ENCODE results near the gene OSTN. TPM values are rescaled to one million over a fixed set of nuclear protein-coding genes. Genes with fewer than 3 reads are reported as not detected.

OSTN gene
- total and polyA plus RNA-seq, 9 donors, result 0.02 to 0.43 (median 0.27) TPM; not detected in 5

Other genes starting within 250 kb of the OSTN start
- gene CCDC50, start 130.2 kb downstream of the OSTN start, total RNA-seq, result 10 to 100 TPM; 70.1 to 85.9 (median 78.0) TPM
- gene CCDC50, start 130.2 kb downstream of the OSTN start, polyA plus RNA-seq, result 10 to 100 TPM; 39.6 to 74.1 TPM
- 1 to 10 TPM in 1 of 7 donors, under 1 TPM in 6; 0.60 to 1.0 (median 0.94) TPM for gene UTS2B, start 131.3 kb downstream of the OSTN start, total RNA-seq
- gene UTS2B, start 131.3 kb downstream of the OSTN start, polyA plus RNA-seq, result under 1 TPM; 0.63 to 0.80 TPM

Data from ovary (tissue), 9 donors.